Psoas muscle (tissue), 8 donors: ENCODE data around the gene MRPL36. TPM values are rescaled to one million over a fixed set of nuclear protein-coding genes. Genes with fewer than 3 reads are reported as not detected.
A peak's percentile ranks its signal among the peaks of the same experiment; 100 is the strongest.

Experiments used
- ATAC-seq, 4 donors: fragments of 200-7000 bp; cut with Tn5 transposase; one replicate each; pipeline ENCODE4 v1.9.1; 2020; ENCODE audit warnings: moderate library complexity in 3 of 4, mild to moderate bottlenecking in 2 of 4
- DNase-seq, 2 donors: peaks; one replicate each; pipeline ENCODE4 v3.0.0-alpha.2; 2020
- H3K27ac ChIP-seq: fragments of 200-600 bp; one replicate; pipeline ENCODE4 v1.8.0; 2022
- H3K27me3 ChIP-seq, 3 donors: fragments of 200-600 bp in 1 of 3; one replicate each; pipeline versions ENCODE4 v1.6.1 to v1.8.0; 2013 to 2022; ENCODE audit warnings: low read length in 2 of 3, mild to moderate bottlenecking in 2 of 3, moderate library complexity in 1 of 3; ENCODE audit not compliant: insufficient read depth in 3 of 3
- H3K36me3 ChIP-seq, 2 donors: fragments of 200-600 bp in 1 of 2; one replicate each; pipeline versions ENCODE4 v1.6.1 to v1.8.0; 2013 to 2022; ENCODE audit warnings: low read depth in 1 of 2, mild to moderate bottlenecking in 1 of 2, moderate library complexity in 1 of 2; ENCODE audit not compliant: insufficient read depth in 1 of 2
- H3K4me1 ChIP-seq: fragments of 200-600 bp; one replicate; pipeline ENCODE4 v1.8.0; 2022
- H3K4me3 ChIP-seq: fragments of 200-600 bp; one replicate; pipeline ENCODE4 v1.8.0; 2022; ENCODE audit warnings: mild to moderate bottlenecking
- H3K9me3 ChIP-seq: fragments of 200-600 bp; one replicate; pipeline ENCODE4 v1.8.0; 2022
- WGBS, 3 donors: extraction: QIAGEN DNeasy Blood & Tissue Kit; methylation state at CpG; one replicate each; pipeline versions ENCODE4 v1.1.6 to v1.1.7; 2013; 5-methylcytosine and 5-hydroxymethylcytosine counted together
- intact Hi-C, 2 donors: fragments of 100-400 bp; cut with DNase I; formaldehyde crosslinking; loops; one replicate each; pipeline versions ENCODE4 v1.11.0 to v1.14.2; 2022
- polyA plus RNA-seq, 3 donors: library from polyadenylated mRNA; stranded (reverse); fragments of 200-250 nt; gene quantifications; one replicate each; pipeline ENCODE4 v1.2.3, GENCODE V29; 2013
- total RNA-seq, 4 donors: library from RNA; stranded (reverse); fragmentation: NEBNext Ultra II Directional in 2 of 4; extraction: Animal tissue kit (Norgen Biotek cat#: 25700) in 2 of 4; gene quantifications; one replicate each; pipeline versions ENCODE4 v1.2.1 to v1.2.4, GENCODE V29; 2021 to 2023
- TF ChIP-seq, protein P1 (sequence below): fragments of 200-600 bp; IDR thresholded peaks from one replicate; pipeline ENCODE4 v1.8.0; 2022; ENCODE audit warnings: antibody characterized with exemption
- donor health status: healthy with polysubstance abuse.
- donor health status: DM: no; HTN: no; CAD: no; lungs with moderate emphysema.
- donor health status: Bipolar disorder and iron deficiency.
- donor health status: healthy.
- donor health status: DM: yes; HTN: yes; CAD: no.
- donor health status: DM: no; HTN: no; CAD: no.
- donor health status: DM: no; HTN: no; CAD: no.
- donor health status: DM: yes; HTN: yes; CAD: no.

Gene MRPL36
- total and polyA plus RNA-seq, 7 donors, result 61.6 to 216 (median 111) TPM

DNA sequence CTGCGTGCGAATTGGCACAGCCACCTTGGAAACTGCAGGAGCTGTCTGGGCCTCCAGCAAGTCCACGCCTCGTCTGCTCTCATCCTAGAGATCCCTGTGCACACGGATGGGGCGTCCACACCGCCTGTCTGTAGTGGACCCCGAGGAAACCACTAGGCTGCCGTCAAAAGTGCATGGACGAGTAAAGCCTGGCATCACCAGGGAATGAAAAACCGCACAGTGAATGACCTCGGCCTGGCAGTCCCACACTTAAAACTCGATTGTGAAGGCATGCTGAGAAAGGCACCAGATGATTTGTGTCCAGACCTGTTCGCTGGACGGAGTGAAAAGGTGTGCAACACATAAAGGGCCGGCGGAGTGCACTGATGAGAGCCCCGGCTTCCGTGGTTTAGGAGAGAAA, 50.8 kb downstream of the MRPL36 start:
- DNase-seq (peak in 1 of 2 donors; percentile 20), ATAC-seq (no peak)
- intact Hi-C loops, result no loop called here
- Histone ChIP-seq H3K27ac (no peak overlapping the region), H3K4me1 (no peaks in the 10 kb centered on the region), H3K4me3 (no peak overlapping the region), H3K9me3 (no peaks in the 10 kb centered on the region), H3K36me3 (no peaks in the 10 kb centered on the region), H3K27me3 (peaks cover 0 to 3% (median 0%) of the 10 kb centered on the region in 3 donors)
- TF ChIP-seq, protein P1, sequence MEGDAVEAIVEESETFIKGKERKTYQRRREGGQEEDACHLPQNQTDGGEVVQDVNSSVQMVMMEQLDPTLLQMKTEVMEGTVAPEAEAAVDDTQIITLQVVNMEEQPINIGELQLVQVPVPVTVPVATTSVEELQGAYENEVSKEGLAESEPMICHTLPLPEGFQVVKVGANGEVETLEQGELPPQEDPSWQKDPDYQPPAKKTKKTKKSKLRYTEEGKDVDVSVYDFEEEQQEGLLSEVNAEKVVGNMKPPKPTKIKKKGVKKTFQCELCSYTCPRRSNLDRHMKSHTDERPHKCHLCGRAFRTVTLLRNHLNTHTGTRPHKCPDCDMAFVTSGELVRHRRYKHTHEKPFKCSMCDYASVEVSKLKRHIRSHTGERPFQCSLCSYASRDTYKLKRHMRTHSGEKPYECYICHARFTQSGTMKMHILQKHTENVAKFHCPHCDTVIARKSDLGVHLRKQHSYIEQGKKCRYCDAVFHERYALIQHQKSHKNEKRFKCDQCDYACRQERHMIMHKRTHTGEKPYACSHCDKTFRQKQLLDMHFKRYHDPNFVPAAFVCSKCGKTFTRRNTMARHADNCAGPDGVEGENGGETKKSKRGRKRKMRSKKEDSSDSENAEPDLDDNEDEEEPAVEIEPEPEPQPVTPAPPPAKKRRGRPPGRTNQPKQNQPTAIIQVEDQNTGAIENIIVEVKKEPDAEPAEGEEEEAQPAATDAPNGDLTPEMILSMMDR, result no peak
- WGBS, 3 donors, result 83 to 85% (median 84%) methylated on average over 19 of the region's 19 CpGs

Other genes starting within 250 kb of the MRPL36 start
- 10 to 100 TPM; 48.3 to 61.5 (median 49.9) TPM for gene NDUFS6, start 1.6 kb upstream of the MRPL36 start, total RNA-seq
- 100 to 1,000 TPM; 110 to 177 (median 135) TPM for gene NDUFS6, start 1.6 kb upstream of the MRPL36 start, polyA plus RNA-seq
- under 1 TPM in 2 of 4 donors, not detected in 2; 0.48 to 0.65 TPM for gene IRX4, start 83.1 kb upstream of the MRPL36 start, total RNA-seq
- under 1 TPM in 1 of 3 donors, not detected in 2; 0.05 TPM for gene IRX4, start 83.1 kb upstream of the MRPL36 start, polyA plus RNA-seq